SW480 (cell line): ENCODE measurements around the gene DCAF6.

Experiments
- DNase-seq: peaks from one replicate; pipeline ENCODE4 v3.0.0-alpha.2; 2016; ENCODE audit warnings: low spot score

DCAF6 gene

DNA sequence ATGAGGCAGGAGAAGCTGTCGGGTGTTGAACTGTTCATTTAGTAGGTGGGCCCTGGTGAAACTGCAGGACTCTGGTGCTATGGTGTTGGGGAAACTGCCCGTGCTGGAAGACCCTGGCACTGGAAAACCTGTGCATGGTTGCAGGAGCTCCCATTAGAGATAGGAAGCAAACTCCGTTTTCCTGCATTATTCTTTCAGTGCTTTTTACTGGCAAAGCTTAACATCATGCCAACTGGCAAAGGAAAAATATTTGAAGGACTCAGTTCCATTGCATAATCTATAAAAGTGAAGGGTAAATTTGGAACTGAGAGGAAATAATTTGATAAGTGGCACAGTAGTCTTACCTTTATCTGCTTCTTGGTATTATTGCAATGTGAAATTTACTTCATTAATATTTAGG, 32.1 kb downstream of the DCAF6 start:
- no peak for DNase-seq

DNA sequence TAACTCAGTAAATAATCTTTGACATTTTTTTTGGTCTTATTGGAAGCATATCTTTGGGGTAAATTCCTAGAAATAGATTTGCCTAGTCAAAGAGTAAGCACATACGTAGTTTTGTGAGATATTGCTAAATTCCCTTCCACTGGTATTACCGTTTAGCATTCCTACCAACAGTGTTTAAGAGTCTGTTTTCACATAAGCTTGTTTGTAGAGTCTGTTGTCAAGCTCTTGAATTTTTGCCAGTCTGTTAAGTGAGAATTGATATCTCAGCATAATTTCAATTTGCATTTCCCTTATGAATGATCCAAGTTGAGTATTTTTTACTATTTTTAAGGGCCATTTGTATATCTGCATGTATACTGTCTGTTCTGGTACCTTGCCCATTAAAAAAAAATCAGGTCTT, 37.3 kb downstream of the DCAF6 start:
- no peak for DNase-seq

DNA sequence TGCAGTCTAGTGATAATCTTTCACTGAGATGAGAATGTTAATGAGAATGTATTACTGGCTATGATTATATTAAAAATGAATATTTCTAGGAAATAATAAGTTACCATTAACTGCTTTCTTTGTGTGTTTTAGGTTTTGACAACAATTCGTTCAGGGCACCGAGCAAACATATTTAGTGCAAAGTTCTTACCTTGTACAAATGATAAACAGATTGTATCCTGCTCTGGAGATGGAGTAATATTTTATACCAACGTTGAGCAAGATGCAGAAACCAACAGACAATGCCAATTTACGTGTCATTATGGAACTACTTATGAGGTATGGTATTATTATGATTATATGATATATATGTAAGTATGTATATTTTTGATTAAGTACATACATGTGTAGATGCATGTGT, 38.2 kb downstream of the DCAF6 start:
- no peak for DNase-seq

DNA sequence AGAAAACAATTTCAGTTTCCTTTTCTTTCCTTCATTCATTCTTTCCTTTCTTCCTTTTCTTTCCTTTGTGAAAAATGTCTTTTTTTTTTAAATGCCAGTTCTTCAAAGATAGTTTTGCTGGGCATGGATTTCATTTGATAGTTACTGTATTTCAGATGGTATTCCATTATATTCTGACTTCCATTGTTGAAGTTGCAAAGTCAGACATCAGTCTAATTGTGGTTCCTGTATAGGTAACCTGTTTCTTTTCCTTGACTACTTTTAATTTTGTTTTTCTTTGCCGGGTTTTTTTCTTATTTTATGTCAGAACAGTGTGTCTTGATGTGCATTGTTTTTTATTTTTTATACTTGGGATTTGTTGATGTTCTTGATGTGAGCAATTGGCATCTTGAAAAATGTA, 40.8 kb downstream of the DCAF6 start:
- no peak for DNase-seq

DNA sequence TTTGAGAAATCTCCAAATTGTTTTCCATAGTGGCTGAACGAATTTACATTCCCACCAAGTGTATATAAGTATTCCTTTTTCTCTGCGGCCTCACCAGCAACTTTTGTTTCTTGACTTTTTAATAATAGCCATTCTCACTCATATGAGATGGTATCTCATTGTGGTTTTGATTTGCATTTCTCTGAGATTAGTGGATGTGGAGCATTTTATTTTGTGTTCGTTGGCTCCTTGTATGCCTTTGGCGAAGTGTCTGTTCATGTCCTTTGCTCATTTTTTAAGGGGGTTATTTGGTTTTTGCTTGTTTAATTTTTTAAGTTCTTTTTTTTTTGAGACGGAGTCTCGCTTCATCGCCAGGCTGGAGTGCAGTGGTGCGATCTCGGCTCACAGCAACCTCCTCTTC, 45.5 kb downstream of the DCAF6 start:
- DNase-seq, result no peak

DNA sequence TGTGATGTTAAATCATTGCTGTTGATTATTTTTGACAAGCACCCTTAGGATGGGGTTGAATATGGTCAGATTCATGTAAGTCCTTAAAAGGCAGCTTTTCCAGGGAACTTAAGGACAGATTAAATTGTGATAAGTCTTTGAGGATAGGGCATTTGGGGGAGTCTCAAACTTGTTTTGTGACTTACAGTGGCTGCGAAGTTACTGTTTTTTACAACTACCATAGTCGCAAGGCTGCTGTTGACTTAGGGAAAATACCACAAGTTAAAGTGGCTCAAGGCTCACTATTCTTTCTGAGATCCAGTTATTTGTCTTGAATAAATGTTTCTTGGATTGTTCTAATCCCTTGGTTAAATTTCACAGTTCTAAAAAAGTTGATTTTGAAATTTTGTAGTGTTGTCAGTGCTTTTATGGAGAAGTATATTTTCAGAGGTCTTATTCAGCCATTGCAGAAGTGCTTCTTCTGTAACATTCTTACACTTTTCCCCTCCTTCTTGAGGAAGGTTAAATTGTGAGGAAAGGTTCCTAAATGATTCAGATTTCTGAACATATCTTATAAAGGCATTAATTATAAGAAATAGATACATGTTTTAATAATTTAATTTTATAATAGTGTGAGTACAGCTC, 47.4 kb downstream of the DCAF6 start:
- no peak for DNase-seq

DNA sequence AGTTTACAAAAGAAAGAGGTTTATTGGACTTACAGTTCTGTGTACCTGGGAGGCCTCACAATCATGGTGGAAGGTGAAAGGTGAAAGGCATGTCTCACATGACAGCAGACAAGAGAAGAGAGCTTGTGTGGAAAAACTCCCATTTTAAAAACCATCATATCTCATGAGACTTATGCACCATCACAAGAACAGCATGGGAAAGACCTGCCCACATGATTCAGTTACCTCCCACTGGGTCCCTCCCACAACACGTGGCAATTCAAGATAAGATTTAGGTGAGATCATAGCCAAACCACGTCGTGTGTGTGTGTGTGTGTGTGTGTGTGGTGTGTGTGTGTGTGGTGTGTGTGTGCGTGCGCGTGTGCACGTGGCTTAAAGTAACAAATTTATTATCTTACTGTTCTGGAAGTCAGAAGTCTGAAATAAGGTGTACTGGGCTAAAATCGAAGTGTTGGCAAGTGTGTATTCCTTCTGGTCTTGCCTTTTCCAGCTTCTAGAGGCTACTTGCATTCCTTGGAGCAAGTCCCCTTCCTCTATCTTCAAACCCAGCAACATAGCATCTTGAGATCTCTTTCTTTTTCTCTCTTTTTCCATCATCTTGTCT, 48.5 kb downstream of the DCAF6 start:
- no peak for DNase-seq

DNA sequence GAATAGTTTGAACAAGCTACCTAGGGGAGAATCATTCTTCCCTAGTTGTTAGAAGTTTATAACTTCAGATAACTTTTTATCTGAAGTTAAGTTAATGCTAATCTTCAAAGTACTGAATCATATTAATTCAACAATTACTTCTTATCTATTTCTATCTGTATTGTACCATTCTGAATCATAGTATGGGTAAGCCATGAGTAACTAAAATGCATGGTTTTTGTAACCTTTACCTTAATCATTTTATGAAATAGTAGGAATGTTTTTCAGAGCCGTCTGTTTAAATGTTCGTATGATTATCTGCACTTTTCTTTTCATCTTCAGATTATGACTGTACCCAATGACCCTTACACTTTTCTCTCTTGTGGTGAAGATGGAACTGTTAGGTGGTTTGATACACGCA, 50.7 kb downstream of the DCAF6 start:
- DNase-seq, result no peak

DNA sequence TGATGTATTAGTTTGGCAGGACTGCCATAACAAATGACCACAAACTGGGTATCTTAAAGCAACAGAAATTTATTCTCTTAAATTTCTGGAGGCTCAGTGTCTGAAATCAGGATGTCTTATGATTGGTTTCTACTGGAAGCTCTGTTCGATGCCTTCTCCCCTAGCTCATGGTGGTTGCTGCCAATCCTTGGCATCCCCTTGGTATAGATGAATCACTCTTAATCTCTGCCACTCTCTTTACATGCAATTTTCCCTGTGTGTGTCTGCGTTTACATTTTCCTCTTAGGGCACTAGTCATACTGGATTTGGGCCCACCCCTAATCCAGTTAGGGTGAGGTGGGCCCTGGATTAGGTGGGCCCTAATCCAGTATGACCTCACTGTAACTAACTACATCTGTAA, 55.1 kb downstream of the DCAF6 start:
- DNase-seq, result no peak

DNA sequence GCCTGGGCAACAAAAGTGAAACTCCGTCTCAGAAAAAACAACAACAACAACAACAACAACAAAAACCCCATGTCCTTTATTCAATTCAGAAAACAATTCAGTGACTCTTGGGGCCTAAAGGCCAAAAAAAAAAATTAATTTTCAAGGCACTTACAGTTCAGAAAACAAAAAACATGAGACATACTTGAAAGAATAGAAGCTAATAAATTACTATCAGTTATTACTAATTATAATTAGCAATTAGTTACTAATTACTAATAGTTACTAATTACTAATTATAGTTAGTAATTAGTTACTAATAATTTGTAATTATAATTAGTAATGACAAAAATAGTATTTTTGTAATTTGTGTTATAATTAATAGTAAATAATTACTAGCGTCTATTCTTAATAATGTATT, 57.2 kb downstream of the DCAF6 start:
- no peak for DNase-seq

DNA sequence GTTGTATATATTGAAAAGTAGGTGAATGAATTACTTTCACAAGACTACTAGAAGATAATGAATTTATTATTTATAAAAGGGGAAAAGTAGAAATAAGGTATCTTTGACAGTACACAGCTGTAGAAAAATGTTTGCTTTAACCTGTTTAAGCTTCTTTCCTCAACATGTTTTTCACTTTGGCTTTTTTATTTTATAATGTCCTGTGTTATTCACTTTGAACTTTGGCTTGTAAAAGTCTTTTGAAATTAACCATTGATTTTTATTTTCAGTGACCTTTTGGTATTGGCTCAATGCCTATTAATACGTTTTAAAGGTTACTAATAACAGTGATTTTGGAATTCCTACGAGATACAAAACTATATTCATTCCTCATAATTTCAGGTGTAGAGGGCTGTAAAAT, 58.1 kb downstream of the DCAF6 start:
- DNase-seq, result no peak

DNA sequence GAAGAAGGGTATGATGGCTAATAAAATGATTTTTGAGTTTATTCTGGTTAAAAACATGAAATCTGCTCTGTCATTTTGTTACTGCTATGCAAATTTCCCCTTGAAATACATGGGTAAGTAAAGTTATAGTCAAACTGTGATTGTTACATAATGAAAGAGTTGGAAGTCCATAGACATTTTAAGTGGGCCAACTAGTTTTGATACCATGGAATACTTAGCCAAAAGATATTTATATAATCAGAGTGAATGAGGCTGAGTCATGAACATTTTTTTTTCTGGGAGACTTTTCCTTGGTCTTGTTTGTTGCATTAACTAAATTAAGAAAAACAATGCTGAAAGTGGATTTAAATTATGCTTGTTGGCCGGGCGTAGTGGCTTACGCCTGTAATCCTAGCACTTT, 58.6 kb downstream of the DCAF6 start:
- no peak for DNase-seq

DNA sequence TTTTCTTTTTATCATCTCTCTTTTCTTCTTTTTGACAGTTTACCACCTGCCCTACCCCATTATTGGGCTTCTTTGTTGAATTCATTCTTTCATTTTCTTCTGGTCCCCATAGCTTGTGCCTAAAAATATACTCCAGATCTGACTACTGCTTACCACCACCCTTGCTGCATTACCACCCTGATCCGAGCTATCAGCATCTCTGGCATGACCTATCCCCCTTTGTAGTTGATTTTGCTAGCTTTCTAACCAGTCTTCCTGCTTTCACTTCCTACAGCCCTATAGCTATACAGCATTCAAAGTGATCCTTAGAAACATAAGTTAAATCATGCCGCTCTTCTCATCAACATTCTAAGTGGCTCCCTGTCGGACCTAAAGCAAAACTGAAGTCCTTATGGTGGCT, 59.8 kb downstream of the DCAF6 start:
- DNase-seq, result no peak

DNA sequence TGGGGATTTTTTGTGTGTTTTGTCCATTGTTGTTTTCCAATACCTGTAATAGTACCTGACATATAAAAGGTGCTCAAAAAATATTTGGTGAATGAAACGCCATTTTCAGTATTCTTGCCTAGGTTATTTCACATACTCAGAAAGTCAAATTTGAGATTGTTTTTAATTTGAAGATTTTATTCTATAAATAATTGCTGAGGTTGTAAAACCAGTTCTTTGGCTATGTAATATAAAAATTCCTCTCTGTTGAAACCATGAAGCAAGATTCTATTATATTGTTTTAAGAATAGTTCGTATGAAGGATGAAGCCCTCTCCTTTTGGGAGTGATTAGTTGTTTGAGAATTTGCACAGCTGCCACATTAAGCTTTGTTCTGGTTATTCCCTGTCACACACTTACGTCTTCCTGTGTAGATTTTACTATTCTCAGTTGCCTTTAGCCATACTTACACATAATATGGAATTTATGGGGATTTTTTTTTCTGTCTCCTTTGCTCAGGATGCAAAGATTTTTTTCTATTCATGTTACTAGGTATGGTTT, 60.6 kb downstream of the DCAF6 start:
- no peak for DNase-seq

DNA sequence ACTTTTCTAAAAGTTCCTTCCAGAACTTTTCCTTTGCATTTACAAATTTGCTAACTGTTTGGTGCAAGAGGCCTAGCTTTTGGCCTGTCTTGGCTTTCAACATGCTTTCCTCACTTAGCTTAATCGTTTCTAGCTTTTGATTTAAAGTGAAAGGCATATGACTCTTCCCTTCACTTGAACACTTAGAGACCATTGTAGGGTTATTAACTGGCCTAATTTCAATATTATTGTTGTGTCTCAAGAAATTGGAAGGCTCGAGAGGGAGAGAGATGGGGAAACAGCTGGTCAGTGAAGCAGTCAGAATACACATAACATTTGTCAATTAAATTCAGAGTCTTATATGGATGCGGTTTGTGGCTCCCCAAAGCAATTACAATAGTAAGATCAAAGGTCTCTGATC, 63.4 kb downstream of the DCAF6 start:
- no peak for DNase-seq

DNA sequence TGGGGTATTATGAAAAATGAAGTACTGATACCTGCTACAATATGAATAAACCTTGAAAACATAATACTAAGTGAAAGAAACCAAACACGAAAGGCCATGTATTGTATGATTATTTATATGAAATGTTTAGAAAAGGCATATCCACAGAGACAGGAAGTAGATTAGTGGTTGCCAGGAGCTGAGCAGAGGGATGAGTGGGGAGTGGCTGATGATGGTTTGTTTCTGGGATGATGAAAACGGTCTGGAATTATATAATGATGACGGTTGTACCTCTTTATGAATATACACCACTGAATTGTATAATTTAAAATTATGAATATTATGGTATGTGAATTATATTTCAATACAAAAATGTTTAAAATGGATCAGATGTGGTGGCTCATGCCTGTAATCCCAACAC, 64.2 kb downstream of the DCAF6 start:
- DNase-seq, result no peak

DNA sequence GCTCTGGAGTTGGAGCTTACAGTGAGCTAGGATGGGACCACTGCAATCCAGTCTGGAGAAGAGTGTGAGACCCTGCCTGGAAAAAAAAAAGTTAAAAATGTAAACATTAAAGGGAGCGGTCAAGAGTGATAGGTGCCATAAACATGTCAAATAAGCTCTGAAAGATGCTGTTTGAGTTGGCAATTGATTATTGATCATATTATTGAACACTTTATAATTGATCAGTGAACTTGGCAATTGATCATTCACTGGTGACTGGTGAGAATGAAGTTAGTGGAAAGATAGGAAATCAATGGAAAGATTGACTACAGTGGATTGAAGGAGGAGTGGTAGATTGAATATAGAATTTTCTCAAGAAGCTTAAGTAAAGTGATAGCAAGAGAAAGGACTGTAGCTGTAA, 64.7 kb downstream of the DCAF6 start:
- DNase-seq, result no peak

DNA sequence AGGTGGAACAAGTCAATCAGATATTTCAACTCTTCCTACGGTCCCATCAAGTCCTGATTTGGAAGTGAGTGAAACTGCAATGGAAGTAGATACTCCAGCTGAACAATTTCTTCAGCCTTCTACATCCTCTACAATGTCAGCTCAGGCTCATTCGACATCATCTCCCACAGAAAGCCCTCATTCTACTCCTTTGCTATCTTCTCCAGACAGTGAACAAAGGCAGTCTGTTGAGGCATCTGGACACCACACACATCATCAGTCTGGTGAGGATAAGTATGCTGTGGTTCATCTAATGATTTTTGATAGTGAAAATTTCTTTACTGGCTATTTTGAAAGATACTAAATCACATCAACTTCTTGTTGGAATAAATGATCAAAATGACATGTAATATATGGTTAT, 68.0 kb downstream of the DCAF6 start:
- no peak for DNase-seq

DNA sequence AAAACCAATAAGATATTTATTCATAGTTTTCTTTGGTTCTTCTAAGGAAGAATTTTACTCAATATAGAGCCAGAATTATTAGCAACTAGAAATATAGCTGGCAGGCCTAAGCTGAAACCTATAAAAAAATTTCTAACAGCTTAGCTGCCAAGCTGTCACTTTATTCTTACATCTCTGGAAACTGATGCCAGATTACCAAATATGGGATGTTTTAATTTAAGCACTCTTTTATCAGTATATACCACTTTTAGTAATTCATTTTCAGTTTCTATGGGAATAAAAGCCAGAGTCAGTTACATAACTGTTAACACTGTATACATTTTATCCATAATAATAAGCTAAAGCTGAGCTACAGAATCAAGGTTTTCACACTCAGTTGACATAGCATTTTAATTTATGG, 69.0 kb downstream of the DCAF6 start:
- DNase-seq, result no peak

DNA sequence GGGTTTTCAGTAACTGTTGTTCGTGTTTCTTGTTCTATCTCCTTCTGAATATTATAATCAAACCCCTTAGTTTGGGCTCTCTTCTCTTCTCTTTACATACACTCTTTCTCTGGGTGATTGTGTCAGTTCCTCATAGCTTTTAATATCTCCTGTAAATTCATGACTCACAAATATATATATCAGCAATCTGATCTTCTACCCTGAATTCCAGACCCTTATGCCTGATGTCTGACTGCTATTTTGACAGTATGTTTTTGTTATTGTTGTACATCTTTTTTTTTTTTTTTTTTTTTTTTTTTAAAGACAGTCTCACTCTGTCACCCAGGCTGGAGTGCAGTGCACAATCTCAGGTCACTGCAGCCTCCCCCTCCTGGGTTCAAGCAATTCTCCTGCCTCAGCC, 71.2 kb downstream of the DCAF6 start:
- no peak for DNase-seq

DNA sequence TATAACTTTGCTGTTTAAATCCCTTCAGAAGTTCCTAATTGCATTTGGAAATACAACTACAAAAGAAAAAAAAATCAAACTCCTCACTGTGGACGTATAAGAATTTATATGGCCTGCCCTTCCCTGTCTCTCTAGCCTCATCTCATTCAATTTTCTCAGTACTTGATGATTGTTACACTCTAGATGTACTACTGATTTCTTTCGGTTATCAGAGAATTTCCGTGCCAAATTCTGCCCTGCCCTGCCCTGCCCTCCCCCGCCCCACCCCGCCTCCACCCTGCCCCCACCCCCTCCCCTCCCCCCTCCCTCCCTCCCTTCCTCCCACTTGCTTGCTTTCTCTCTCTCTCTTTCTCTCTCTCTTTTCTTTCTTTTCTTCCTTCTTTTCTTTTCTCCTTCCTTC, 72.1 kb downstream of the DCAF6 start:
- DNase-seq, result no peak

DNA sequence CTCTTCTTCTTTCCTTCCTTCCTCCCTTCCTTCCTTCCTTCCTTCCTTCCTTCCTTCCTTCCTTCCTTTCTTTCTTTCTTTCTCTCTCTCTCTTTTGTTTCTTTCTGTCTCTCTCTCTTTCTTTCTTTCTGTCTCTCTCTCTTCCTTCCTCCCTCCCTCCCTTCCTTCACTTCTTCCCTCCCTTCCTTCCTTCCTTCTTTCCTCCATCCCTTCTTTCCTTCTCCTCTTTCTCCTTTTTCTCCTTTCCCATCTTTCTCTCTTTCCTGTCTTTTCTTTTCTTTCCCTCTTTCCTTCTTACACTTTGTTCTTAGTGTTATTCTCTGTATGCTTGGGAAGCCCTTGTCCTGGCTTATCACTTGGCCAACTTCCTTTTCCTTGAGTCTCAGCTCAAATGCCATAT, 72.8 kb downstream of the DCAF6 start:
- DNase-seq, result no peak

DNA sequence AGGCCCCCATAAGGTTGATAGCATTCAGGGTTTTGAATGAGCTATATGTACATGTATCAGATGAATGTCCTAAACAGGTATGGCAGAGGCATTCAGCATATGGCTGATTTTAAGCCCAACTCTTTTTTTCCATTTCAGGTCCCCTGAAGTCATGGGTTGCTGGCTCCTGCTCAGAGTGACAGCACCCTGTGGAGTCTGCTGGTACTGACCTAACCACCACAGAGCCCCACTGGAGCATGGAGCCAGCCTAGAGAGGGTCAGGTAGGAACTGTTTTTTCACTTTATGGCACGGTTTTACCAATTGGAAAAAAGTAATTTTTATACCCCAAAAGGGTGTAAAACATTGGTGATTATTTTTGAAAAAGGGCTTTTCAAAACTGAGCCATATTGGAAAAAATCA, 82.9 kb downstream of the DCAF6 start:
- no peak for DNase-seq

DNA sequence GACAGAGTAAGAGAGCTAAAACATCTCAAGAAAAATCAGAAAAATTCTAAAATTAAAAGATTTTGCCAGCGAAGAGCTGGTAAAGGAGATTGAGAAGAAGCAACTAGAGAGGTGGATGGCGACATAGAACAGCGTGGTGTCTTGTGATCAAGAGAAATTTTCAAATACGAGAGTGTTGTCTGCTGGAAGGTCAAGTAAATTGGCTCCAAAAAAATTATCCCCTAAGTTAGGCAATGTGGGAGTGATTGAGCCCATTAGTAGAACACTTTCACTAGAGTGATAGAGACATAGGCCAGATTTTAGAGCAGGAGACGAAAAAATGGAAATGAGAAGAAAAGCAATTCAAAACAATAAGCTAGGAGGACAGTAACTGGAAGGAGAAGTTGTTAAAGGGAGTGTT, 94.7 kb downstream of the DCAF6 start:
- no peak for DNase-seq
